GM12864 (cell line): ENCODE data around the gene CDK14.

ENCODE experiments used
- DNase-seq: peaks from one replicate; pipeline ENCODE4 v3.0.0-alpha.2; 2011; ENCODE audit warnings: low read depth
- H3K4me3 ChIP-seq: 2 replicates; pipeline ENCODE4 v1.5.1; 2011; ENCODE audit warnings: mild to moderate bottlenecking, low read depth, low read length, control low read depth
- TF ChIP-seq, protein P1 (sequence below): IDR thresholded peaks from 2 replicates; pipeline ENCODE4 v1.5.1; 2011; ENCODE audit warnings: low read depth, mild to moderate bottlenecking, moderate library complexity, low read length, control low read depth, inconsistent platforms; ENCODE audit errors: missing control alignments

CDK14 gene

DNA sequence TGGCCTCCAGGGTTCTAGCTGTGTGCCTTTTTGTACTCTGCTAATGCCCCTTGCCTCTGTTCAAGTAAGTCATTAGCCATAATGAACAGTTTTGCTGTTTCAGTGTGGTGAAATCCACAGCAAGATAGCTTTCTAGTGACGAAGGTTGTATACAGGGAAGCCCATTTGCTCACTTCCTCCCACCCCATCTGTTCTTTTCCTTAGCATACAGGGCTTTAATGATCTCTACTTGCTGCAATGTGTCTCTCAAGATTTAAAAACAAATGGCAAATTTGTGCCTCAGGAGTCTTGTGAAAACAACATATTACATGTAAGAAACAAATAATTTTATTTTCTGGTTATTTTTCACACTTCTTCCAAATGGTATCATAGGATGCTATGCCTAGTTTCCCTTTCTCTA lies 243.2 kb downstream of the CDK14 start:
- no peak for DNase-seq
- H3K4me3 ChIP-seq = no peak overlapping the region
- TF ChIP-seq, protein P1, sequence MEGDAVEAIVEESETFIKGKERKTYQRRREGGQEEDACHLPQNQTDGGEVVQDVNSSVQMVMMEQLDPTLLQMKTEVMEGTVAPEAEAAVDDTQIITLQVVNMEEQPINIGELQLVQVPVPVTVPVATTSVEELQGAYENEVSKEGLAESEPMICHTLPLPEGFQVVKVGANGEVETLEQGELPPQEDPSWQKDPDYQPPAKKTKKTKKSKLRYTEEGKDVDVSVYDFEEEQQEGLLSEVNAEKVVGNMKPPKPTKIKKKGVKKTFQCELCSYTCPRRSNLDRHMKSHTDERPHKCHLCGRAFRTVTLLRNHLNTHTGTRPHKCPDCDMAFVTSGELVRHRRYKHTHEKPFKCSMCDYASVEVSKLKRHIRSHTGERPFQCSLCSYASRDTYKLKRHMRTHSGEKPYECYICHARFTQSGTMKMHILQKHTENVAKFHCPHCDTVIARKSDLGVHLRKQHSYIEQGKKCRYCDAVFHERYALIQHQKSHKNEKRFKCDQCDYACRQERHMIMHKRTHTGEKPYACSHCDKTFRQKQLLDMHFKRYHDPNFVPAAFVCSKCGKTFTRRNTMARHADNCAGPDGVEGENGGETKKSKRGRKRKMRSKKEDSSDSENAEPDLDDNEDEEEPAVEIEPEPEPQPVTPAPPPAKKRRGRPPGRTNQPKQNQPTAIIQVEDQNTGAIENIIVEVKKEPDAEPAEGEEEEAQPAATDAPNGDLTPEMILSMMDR = no peak

DNA sequence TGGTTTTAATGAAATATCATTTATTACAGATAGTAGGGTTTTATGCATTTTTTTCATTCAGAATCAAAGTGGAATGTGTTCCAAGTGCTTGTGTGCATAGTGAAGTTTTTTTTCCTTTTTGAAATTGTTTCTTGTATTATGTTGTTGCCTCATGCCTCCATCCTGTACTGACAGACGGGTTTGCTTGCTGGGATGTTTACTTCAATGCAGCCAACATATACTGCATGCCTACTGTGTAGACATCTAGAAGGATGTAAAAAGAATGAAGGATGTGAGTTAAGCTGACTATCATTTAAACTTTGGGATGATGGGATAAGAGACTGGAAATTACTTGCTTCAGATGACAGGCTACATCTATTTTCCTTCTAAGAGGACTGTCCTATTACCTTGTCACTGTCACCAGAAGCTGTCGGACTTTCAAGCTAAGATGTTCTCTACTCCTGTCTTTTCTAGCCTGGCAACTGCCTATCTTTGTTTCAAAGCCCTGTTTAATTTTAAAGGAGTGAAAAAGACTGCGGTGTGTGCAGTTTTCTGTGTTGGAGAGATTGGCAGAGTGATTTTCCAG lies 243.7 kb downstream of the CDK14 start:
- TF ChIP-seq, protein P1 = no peak
- DNase-seq = no peak
- no peak overlapping the region for H3K4me3 ChIP-seq

DNA sequence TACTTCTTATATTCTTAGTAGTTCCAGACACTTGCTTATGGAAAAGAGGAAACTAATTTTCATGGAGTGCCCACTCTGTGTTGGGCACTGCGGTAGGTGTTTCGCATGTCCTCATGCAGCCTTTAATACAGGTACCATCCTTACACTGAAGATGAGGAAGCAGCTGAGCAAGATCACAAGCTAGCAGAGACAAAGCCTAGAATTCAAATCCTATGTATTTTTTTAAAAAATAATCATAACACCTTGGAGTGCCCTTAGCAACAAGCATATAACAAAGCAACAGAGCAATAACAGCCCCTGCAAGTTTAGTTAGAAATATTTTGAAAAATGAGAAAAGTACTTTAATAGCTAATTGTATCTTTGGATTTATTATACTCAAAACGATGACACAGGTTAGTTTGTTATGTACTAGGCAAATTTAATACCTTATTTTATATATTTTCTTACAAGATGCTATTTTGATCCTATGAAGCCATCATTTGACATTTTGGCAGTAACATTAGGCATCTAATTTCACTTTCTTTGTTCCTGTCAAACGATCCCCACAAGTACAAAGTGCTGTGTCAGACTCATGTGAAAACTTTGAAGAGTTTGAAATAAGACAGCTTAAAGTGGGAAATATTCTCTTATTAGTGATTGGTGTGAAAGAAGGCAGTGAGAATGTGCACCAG lies 245.8 kb downstream of the CDK14 start:
- TF ChIP-seq, protein P1 = no peak
- H3K4me3 ChIP-seq = no peak overlapping the region
- no peak for DNase-seq

DNA sequence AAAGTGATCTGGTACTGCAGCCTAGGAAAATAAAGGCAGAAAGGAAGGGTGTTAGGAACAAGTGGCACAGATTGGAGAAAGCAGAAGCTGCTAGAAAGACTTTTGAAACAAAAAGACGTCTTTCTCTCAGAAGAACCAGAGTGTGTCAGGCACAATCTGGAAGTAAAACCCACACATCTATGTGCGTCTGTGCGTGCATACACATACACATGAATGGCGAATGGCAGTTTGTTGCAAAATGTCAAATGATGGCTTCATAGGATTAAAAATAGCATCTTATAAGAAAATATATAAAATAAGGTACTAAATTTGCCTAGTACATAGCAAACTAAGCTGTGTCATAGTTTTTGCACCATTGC lies 246.3 kb downstream of the CDK14 start:
- TF ChIP-seq, protein P1 = no peak
- no peak overlapping the region for H3K4me3 ChIP-seq
- no peak for DNase-seq

DNA sequence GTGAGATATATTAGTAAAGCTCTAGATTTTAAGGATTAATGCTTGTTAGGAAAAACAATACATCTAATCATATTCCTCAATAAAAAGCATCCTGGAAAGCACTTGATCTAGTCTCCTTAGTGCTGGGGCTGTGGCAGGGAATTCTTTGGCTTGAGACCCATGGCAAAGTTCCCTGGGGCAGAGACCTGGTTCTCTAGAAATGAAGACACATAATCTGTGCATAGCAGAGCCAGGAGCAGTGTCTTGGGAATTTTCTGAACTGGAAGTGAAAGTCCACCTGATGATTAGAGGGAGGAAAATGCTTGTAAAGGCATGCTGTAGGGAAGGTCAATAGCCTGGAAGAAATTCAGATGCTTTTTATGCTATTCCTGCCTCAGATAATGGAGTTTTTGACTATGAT lies 247.4 kb downstream of the CDK14 start:
- no peak for DNase-seq
- TF ChIP-seq, protein P1 = no peak
- no peak overlapping the region for H3K4me3 ChIP-seq

DNA sequence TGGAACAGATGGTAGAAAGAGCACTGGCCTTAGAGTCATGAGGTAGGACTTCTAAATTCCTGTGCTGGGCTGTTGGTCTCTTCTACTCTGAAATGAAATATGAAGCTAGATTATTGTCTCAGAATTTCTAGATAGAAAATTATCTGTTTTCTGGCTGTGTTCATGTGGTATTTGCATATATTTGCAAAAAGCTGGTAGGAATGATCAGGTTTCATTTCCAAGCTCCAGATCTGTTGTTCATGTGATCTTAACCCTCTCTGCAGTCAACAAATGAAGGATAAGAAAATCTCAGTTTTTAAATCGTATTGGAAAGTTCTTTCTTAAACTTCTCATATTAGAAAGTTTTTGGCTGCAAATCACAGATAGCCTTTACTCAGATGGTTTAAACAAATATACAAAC lies 248.3 kb downstream of the CDK14 start:
- TF ChIP-seq, protein P1 = no peak
- H3K4me3 ChIP-seq = no peak overlapping the region

DNA sequence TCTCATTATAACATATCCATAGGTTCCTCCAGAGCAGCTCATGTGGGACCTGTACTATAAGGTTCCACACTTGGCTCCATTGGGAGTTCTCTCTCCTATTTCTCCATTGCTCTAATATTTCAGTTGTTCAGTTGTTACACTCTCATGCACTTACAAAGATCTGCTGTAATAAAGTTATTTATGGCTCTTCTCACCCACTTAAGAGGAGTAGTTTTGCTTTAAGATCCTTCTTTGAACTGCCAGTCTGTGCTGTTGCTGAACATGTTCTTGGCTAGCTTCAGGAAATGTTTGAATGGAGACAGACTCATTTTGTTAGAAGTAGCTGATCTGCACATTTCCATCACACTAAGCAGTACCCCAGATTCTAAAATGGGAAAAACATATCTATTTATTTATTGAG lies 250.1 kb downstream of the CDK14 start:
- TF ChIP-seq, protein P1 = no peak
- H3K4me3 ChIP-seq = no peak overlapping the region
- no peak for DNase-seq

More for the DNA sequence above, 248.3 kb downstream of the CDK14 start:
- no peak for DNase-seq
